GM19468 (cell line): ENCODE results near the gene SPACA9.

Source experiments
- ATAC-seq: cut with Tn5 transposase; IDR thresholded peaks from one replicate; pipeline ENCODE4 v1.9.1; 2021; ENCODE audit warnings: mild to moderate bottlenecking, moderate library complexity, moderate number of reproducible peaks; ENCODE audit not compliant: unreplicated experiment; ENCODE audit errors: extremely low read depth

The SPACA9 gene

GRCh38 chr9:132878695-132879456 is at the start of gene SPACA9:
TSS of gene SPACA9 (plus strand) at chr9:132878898. CDS start at chr9:132883948, 5,050 bp downstream.
- no peak for ATAC-seq

- ATAC-seq, result no peak
Measured at GRCh38 chr9:132832171-132832881, 46.4 kb upstream of the SPACA9 start.

GRCh38 chr9:132833550-132834121 is 45.1 kb upstream of the SPACA9 start:
- no peak for ATAC-seq

DNA sequence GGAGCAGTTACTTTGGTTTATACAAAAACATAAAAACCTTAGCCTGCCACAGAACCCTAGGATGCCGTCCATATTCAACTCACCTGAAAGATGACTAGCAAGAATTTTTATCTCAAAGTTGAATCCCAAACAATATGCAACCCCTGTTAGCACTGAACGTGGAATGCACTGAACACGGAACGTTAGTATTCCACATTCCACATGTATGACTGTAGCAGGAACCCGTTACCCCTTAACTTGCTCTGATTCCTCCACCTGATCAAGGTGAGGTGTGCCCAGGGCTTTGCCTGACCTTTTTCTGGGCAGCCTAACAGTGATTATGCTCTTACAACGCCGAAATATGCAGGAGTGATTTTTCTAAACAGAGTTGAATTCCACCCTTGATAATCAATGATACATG is 44.4 kb upstream of the SPACA9 start:
- ATAC-seq, result no peak

- no peak for ATAC-seq
Measured at GRCh38 chr9:132837501-132838286, 41.0 kb upstream of the SPACA9 start.

GRCh38 chr9:132838291-132838690 is 40.4 kb upstream of the SPACA9 start:
- no peak for ATAC-seq

GRCh38 chr9:132840980-132841379 is 37.7 kb upstream of the SPACA9 start:
- no peak for ATAC-seq

DNA sequence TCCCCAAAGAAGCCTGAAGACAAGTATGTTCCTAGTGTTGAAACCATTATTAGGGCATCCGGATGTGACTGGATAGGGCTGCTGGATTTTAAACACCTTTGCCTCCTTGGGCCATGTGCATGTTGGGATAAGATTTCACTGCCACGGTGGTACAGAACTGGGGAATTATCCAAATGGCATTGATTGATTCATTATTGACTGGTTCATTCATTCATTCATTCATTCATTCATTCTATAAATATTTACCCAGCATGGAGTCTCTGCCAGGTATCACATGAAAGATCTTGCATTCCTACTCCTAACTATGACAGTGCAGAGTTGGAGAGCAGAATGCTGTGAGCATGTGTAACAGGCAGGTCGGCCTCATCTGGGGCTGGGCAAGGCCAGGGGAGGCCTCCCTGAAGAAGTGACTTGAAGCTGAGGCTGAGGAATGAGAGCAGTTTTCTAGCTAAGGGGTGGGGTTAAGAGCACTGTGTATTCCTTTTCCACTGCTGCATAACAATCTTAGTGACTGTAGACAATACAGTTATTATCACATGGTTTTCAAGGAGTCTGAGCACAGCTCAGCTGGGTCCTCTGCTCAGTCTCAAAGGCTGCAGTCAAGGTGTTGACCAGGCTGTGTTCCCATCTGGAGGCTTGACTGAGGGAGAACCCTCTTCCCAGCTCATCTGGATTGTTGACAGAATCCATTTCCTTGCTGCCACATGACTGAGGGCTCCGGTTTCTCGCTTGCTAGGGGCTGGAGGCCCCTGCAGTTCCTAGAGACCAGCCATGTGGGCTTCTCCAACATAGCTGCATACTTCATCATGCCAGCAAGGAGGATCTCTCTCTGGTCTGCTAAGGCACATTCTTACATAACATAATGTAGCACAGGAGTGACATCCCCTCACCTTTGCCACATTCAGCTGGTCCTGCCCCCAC is 36.3 kb upstream of the SPACA9 start:
- no peak for ATAC-seq

GRCh38 chr9:132846109-132846917 is 32.4 kb upstream of the SPACA9 start:
- ATAC-seq, result no peak

DNA sequence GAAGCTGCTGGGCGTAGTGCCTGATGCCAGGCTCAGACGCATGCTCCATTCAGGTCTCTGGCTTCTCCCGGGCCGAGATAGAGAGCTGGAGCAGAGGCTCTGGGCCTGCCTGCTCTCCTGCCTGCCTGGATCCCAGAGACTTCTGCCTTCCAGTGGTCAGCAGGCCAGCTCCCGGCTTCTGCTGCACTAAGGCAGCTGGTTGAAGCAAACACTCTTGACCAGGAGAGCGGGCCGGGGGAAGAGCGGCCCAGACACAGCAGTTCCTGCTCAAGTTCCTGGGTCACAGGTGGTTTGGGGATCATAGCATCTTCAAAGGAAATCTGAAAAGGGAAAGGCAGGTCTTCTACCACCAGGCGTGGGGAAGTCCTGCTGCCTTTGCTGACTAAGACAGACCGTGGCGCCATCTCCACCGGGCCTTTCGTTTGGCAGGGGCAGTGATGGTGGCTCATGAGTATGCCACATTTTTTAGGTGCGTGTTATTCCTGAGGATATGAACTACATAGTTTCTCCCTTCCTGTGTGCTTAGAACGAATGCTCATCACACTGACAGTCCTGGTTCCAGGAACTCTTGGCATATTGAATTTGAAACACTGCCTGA is 31.7 kb upstream of the SPACA9 start:
- no peak for ATAC-seq

DNA sequence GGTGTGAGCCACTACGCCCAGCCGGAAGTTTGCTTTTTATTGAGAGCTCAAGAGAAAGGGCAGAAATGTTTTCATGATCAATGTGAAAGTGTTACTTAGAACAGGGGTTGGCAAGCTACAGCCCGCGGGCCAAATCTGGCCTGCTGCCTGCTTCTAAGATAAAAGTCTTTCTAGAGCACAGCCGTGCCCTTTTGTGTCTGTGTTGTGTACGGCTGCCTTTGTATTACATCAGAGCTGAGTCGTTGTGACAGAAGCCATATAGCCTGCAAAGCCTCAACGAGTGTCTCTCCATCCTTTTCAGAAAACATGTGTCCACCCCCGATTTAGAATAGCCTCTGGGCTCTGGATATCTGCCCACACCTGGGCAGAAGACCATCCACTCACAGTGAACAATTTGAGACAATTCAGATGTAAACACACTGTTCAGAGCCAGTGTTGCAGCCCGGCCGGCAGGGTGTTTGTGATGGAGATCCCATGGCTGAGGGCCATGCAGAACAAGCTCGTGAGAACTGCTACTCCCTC is 29.5 kb upstream of the SPACA9 start:
- no peak for ATAC-seq

GRCh38 chr9:132853482-132853881 is 25.2 kb upstream of the SPACA9 start:
- no peak for ATAC-seq

DNA sequence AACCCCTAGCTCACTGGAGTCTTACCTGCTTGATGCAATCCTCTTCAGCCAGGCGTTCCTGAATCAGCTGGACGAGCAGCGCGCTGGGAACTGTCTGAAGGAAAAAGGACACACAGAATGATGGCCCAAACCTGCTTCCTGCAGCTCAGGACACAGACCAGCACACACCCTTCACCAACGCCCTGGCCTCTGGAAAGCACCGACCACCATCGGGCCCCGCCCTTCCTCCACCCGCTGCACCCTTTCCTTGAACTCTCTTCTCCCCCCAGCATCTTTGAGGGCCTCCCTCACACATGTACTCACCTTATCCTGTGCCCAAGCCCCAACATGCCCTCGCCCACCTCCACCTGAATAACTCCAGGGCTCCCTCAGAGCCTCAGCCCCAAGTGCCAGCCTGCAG is 23.9 kb upstream of the SPACA9 start:
- ATAC-seq, result no peak

DNA sequence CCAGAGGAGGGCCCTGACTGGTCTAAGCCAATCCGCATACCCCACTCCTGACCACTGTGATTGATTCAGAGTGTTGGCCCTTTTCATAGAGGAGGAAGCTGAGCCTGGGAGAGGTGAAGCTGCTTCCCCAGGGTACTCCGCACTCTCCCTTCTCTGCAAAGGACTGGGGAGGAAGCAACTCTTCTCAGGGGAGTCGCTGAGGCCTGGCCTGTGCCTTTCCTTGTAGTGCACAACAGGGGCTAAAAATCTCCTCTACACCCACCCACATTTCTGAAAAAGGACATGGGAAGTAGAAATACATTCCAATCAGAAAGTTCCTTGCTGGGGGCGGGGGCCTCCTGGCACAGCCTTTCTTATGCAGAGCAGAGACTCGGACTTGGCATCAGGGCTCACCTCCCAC is 22.8 kb upstream of the SPACA9 start:
- no peak for ATAC-seq

DNA sequence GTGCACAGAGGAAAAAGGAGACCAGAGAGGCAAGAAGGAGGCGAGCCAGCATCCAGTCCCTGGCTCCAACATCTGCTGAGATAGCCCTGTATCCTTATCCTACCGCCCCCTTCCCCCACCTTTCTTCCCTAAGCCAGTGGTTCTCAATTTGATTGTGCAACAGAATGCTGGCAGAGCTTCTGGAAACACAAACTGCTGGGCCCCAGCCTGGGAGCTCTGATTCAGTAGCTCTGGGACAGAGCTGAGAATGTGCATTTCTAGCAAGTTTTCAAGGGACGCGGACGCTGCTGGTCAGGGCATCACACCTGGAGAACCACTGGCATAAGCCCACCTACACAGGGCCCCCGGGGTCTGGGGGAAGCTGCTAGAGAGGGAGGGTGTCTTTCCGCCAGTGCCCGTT is 21.7 kb upstream of the SPACA9 start:
- ATAC-seq, result no peak

DNA sequence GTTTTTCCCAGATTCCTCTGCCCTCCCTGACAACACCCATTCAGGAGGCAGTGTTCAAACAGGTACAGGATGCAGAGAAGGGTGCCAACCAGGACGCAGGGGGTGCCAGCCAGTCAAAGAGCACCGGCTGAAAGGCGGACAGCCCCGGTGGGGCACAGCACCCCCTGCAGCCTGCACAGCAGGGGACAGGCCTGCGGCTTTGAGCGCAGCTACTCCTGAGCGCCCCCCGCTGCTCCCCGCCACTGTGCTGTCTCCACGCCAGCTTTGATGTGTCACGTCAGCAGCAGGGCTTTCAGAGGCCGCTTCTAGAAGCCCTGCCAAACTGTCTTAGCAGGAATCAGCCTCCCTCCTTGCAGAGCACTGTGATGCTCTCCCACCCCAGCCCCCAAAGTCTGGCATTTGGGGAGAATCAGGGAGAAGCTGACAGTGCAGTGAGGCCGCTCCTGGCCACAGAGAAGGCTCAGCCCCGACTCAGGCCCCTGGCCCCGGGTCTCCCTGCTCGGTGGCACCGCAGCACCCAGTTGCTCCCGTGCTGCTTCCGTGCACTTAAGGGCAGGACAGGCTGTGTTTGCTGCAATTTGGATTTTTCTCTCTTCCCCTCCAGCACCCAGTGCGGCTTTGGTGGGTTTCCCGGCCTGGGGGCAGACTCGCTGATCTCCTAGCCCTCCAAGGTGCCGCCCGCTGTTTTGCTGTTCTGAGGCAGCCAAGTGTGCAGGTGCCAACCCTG is 20.9 kb upstream of the SPACA9 start:
- no peak for ATAC-seq

DNA sequence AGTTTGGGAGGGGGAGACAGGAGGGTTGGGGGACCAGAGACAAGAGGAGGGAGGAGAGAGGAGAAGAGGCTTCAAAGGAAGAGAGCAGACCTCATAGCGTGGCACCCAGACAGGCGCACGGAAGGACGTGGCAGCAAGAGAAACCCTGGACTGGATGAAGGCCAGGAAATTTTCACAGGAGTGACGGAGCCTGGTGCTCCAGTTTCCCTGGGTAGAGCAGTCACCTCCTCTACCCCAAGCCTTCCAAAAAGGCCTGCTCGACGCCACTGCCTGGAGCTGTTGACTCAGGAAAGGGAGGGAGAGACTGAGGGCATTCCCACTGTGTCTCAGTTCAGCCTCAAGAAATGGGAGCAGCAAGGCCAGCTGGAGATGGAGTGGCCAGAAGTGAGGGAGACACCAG is 19.9 kb upstream of the SPACA9 start:
- ATAC-seq, result no peak

DNA sequence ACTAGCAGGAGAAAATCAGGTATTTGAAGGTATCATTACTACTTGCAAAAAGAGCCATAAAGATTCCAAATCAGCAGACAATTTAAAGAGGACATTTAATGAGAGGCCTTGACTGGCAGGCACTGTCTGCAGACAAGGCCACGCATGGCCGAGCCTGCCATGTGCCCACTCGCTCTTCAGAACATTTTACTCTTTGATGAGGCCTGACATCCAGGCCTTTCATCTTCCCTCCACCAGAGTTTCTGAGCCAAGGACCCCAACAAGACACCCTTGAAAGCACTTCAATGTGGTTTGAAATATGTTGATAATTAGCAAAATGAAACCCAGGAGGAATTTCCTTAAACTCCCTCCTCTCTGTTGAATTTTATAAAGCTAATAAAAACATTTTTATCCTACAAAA is 17.0 kb upstream of the SPACA9 start:
- no peak for ATAC-seq
